BLaER1 (cell line): Measurements from ENCODE around the gene CPLX1.
A peak's percentile ranks its signal among the peaks of the same experiment; 100 is the strongest.

Source experiments
- H3K27ac ChIP-seq: shearing (Covaris generic); formaldehyde crosslinking; 2 replicates; pipeline ENCODE4 v1.8.1; 2022
- H3K27me3 ChIP-seq: shearing (Covaris generic); formaldehyde crosslinking; 2 replicates; pipeline ENCODE4 v1.8.1; 2022
- H3K36me3 ChIP-seq: shearing (Covaris generic); formaldehyde crosslinking; 2 replicates; pipeline ENCODE4 v1.8.1; 2022
- H3K4me1 ChIP-seq: shearing (Covaris generic); formaldehyde crosslinking; 2 replicates; pipeline ENCODE4 v1.8.1; 2022
- H3K4me2 ChIP-seq: shearing (Covaris generic); formaldehyde crosslinking; 2 replicates; pipeline ENCODE4 v1.8.1; 2022
- H3K4me3 ChIP-seq: shearing (Covaris generic); formaldehyde crosslinking; 2 replicates; pipeline ENCODE4 v1.8.1; 2022
- H3K9ac ChIP-seq: shearing (Covaris generic); formaldehyde crosslinking; 2 replicates; pipeline ENCODE4 v1.8.1; 2022
- H3K9me3 ChIP-seq: shearing (Covaris generic); formaldehyde crosslinking; 2 replicates; pipeline ENCODE4 v1.8.1; 2022
- H4K20me1 ChIP-seq: shearing (Covaris generic); formaldehyde crosslinking; 2 replicates; pipeline ENCODE4 v1.8.1; 2022
- Cebpa-rat ChIP-seq: shearing (Covaris generic); IDR thresholded peaks from 2 replicates; pipeline ENCODE4 v1.8.1; 2022

CPLX1 gene

GRCh38 chr4:829291-829690 lies 3.4 kb upstream of the CPLX1 start:
- H3K27me3 ChIP-seq, result peaks cover 56% of the 10 kb centered on the region
- peak overlapping the region; percentile 71; the same call in 1 of the 2 replicates for H3K4me2 ChIP-seq
- TF ChIP-seq Cebpa-rat, result no peak
- H3K9ac ChIP-seq, result no peak overlapping the region; the same call in 1 of the 2 replicates
- H3K4me1 ChIP-seq, result peaks cover 66% of the 10 kb centered on the region
- H3K27ac ChIP-seq, result no peak overlapping the region
- H3K4me3 ChIP-seq, result no peak overlapping the region
- peaks cover 23% of the 10 kb centered on the region for H4K20me1 ChIP-seq
- peaks cover 9% of the 10 kb centered on the region; the same call in 1 of the 2 replicates for H3K9me3 ChIP-seq
- H3K36me3 ChIP-seq, result no peaks in the 10 kb centered on the region

DNA sequence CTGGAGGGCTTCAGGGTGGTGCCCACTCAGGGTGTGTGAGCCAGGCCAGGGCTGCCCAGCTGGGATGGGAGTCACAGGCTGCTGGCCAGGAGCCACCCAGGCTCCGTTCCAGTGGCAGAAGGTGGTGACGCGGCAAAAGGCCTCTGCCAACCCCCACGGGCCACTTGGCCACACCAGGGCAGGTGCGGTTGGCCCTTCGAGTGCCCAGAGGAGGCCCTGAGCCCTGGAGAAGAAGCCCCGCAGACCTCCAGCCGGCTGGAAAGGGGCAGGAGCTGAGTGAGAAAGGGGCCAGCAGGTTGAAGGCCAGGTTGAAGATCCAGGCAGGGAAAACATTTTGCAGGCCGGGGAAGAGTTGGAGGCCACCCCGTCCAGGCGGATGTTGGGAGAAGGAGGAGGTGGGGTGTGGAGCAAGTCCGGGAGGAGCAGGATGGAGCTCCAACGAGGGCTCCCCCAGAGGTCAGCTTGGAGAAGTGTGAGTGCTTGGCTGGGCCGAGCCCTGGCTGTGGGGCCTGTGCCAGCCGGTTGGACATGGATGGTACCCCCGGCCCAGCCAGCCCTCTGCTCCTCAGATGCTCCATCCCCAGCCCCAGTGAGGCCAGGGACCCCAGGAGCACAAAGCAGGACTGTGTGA lies 2.8 kb upstream of the CPLX1 start:
- Histone ChIP-seq H3K27me3 (peaks cover 62% of the 10 kb centered on the region), H3K4me3 (no peak overlapping the region), H3K27ac (no peak overlapping the region), H3K36me3 (no peaks in the 10 kb centered on the region), H4K20me1 (peaks cover 28% of the 10 kb centered on the region), H3K9ac (no peak overlapping the region), H3K4me2 (no peak overlapping the region), H3K4me1 (peaks cover 66% of the 10 kb centered on the region), H3K9me3 (peaks cover 9% of the 10 kb centered on the region; the same call in 1 of the 2 replicates)
- no peak for TF ChIP-seq Cebpa-rat

DNA sequence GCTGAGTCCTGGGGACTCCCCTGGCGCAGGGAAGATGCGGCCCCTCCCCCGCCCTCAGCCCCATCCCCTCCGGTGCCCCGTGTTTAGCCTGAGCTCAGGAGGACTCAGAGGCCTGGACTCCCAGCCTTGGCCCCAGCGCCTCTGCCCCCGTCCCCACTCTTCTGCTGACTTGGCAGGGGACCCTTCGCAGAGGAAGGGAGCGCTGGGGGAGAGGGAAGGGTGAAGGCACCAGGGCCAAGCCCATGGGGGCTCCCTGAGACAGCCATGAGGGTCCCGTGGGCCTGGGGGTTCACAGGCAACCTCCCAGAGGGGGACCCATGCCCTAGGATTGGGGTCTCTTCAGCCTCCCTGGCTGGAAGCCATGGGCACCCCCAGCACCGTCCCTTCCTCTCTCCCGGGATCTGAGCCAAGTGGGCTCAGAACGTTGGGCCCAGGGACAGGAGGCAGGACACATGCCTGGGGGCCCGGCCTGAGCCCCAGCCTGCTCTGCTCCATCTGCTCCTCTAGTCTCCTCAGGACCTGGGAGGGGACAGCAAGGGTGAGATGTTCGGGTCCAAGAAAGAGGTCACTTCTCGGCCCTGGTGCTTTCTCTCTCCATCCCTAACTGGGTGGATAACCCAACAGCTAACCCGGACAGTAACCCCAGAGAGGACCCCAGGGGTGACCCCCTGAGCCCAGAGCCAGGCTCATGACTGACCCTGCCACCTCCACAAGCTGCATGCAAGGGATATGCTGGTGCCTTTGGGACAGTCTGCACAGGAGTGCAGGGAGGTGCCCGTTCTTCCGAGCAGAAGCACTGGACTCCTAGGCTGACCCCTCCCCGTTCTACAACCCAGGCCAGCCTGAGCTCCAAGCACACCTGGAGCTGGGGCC lies 1.5 kb upstream of the CPLX1 start:
- Histone ChIP-seq H3K4me3 (no peak overlapping the region), H3K27ac (no peak overlapping the region), H3K9me3 (peaks cover 9% of the 10 kb centered on the region; the same call in 1 of the 2 replicates), H3K4me1 (peaks cover 66% of the 10 kb centered on the region), H4K20me1 (peaks cover 42% of the 10 kb centered on the region), H3K36me3 (no peaks in the 10 kb centered on the region), H3K4me2 (peak overlapping the region; percentile 19; the same call in 1 of the 2 replicates), H3K27me3 (peaks cover 75% of the 10 kb centered on the region), H3K9ac (no peak overlapping the region)
- no peak for TF ChIP-seq Cebpa-rat

DNA sequence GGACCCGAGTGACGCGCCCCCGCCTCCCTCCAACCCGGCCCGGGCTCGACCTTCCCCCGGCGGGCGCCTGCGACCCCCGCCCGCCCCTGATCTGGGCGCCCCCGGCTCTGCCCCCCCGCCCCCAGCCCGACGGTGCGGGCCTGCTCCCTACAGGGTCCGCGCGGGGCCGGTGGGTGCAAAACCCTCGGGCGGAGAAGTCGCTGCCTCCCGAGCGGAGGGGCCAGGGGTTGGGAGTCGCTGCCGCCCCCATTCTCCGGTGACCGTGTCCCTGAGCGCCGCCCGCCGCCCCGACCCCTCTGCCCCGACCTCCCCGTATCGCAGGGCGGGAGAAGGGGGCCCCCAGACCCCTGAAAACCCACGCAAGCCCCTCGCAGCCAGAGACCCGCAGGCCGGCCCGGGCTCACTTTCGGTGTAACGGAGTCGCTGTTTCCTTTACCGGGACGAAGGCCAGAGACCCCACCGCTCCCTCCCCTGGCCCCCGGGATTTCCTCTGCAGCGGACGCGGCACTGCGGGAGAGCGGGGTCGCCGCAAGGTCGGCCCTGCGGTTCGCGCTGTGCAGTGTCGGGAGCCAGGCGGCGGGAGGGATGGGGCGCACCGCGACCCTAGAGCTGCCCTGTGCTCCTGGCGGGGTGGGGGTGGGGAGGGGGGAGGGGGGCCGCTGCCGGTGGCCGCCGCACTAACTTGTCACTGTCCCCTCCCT lies 729 bp upstream of the CPLX1 start:
- H3K4me1 ChIP-seq, result peaks cover 62% of the 10 kb centered on the region
- peak overlapping the region; percentile 73 for H3K4me2 ChIP-seq
- peak overlapping the region; percentile 54 for H3K4me3 ChIP-seq
- no peaks in the 10 kb centered on the region for H3K36me3 ChIP-seq
- no peak overlapping the region for H3K27ac ChIP-seq
- H3K9ac ChIP-seq, result no peak overlapping the region
- peaks cover 83% of the 10 kb centered on the region for H3K27me3 ChIP-seq
- H3K9me3 ChIP-seq, result peaks cover 3% of the 10 kb centered on the region; the same call in 1 of the 2 replicates
- peaks cover 44% of the 10 kb centered on the region for H4K20me1 ChIP-seq
- no peak for TF ChIP-seq Cebpa-rat

GRCh38 chr4:825063-825970 lies 612 bp downstream of the CPLX1 start:
- Histone ChIP-seq H3K27me3 (peaks cover 91% of the 10 kb centered on the region), H3K9me3 (no peaks in the 10 kb centered on the region), H3K36me3 (no peaks in the 10 kb centered on the region), H3K4me2 (peak overlapping the region; percentile 78), H3K4me3 (peak overlapping the region; percentile 50), H4K20me1 (peaks cover 50% of the 10 kb centered on the region), H3K4me1 (peaks cover 48% of the 10 kb centered on the region), H3K27ac (no peak overlapping the region), H3K9ac (no peak overlapping the region)
- no peak for TF ChIP-seq Cebpa-rat

- Histone ChIP-seq H3K36me3 (no peaks in the 10 kb centered on the region), H4K20me1 (peaks cover 50% of the 10 kb centered on the region), H3K27ac (no peak overlapping the region; the same call in 1 of the 2 replicates), H3K9ac (no peak overlapping the region), H3K4me1 (peaks cover 41% of the 10 kb centered on the region), H3K9me3 (no peaks in the 10 kb centered on the region), H3K4me2 (peak overlapping the region; percentile 78), H3K27me3 (peaks cover 84% of the 10 kb centered on the region), H3K4me3 (peak overlapping the region; percentile 50; the same call in 1 of the 2 replicates)
- no peak for TF ChIP-seq Cebpa-rat
These were observed 1.4 kb downstream of the CPLX1 start for GRCh38 chr4:824461-825062.

DNA sequence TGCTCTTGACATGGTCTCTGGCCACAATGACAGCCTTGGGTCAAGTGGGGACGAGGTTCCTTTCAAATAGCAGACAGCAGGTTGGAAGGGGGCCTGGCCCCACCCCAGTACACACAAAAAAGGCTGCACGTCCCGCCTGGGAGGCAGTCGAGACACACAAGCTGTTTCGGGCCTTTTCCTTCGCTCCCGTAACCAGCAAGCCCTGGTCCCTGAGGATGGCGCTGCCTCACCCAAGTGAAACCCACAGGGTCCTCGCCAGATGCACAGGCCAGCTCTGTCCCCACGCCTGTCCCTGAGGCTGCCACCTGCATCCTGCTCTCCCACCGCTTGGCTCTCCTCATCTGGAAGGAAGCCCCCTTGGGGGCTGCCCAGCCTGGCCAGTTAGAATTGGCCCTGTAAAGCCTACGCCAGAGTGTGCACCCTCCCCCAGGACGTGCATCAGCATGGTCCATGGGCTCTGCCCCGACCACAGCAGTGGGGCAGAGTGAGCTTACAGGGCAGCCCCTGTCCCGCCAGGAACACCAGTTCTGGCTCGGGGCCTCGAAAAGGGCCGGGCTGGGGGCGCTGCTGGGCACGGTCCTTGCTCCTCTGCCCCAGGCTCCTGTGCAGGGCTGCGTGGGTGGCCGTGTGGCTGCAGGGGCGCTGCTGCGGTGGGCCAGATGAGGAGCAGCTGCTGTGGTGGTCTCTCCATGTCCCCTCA lies 2.0 kb downstream of the CPLX1 start:
- peak overlapping the region; percentile 50; the same call in 1 of the 2 replicates for H3K4me3 ChIP-seq
- peak overlapping the region; percentile 78 for H3K4me2 ChIP-seq
- no peak for TF ChIP-seq Cebpa-rat
- peaks cover 44% of the 10 kb centered on the region for H4K20me1 ChIP-seq
- H3K27me3 ChIP-seq, result peaks cover 78% of the 10 kb centered on the region
- no peaks in the 10 kb centered on the region for H3K9me3 ChIP-seq
- H3K27ac ChIP-seq, result peak overlapping the region; percentile 15; the same call in 1 of the 2 replicates
- peaks cover 34% of the 10 kb centered on the region for H3K4me1 ChIP-seq
- no peak overlapping the region for H3K9ac ChIP-seq
- no peaks in the 10 kb centered on the region for H3K36me3 ChIP-seq

- Histone ChIP-seq H3K27ac (peak overlapping the region; percentile 15; the same call in 1 of the 2 replicates), H3K36me3 (no peaks in the 10 kb centered on the region), H4K20me1 (peaks cover 39% of the 10 kb centered on the region), H3K9me3 (no peaks in the 10 kb centered on the region), H3K4me3 (0 out of 2 replicates have a peak overlapping the region, but pooled peaks have one; percentile 50), H3K9ac (no peak overlapping the region), H3K27me3 (peaks cover 71% of the 10 kb centered on the region), H3K4me1 (peaks cover 31% of the 10 kb centered on the region), H3K4me2 (peak overlapping the region; percentile 78)
- no peak for TF ChIP-seq Cebpa-rat
These were observed 2.7 kb downstream of the CPLX1 start for GRCh38 chr4:823176-823760.
